HL-60 (cell line): ENCODE data around the gene GRIA1.

Experiments
- DNase-seq, 2 experiments: peaks; one replicate each; pipeline ENCODE4 v3.0.0-alpha.2; 2010 to 2020; ENCODE audit warnings: low read depth in 1 of 2, low spot score in 1 of 2
- H3K27ac ChIP-seq: fragments of 250-450 bp; sonication (Bioruptor Pico); replicated peaks from 2 replicates; pipeline ENCODE4 v1.5.1; 2020; ENCODE audit warnings: mild to moderate bottlenecking, moderate library complexity
- H3K27me3 ChIP-seq: fragments of 250-450 bp; sonication (Bioruptor Pico); 2 replicates; pipeline ENCODE4 v1.5.1; 2021; ENCODE audit warnings: mild to moderate bottlenecking, moderate library complexity; ENCODE audit not compliant: insufficient read depth, poor library complexity, severe bottlenecking
- H3K4me3 ChIP-seq: replicated peaks from 2 replicates; pipeline ENCODE4 v1.5.1; 2011; ENCODE audit warnings: mild to moderate bottlenecking, control low read depth, low read length; ENCODE audit not compliant: insufficient read depth
- GABPA ChIP-seq: IDR thresholded peaks from 2 replicates; pipeline ENCODE4 v1.6.1; 2012; ENCODE audit warnings: low read depth
- POLR2AphosphoS5 ChIP-seq: IDR thresholded peaks from 2 replicates; pipeline ENCODE4 v1.6.1; 2012; ENCODE audit warnings: low read depth
- SPI1 ChIP-seq: IDR thresholded peaks from 2 replicates; pipeline ENCODE4 v1.6.1; 2012; ENCODE audit warnings: low read depth, mild to moderate bottlenecking, borderline replicate concordance
- TF ChIP-seq, protein P1 (sequence below): IDR thresholded peaks from 2 replicates; pipeline ENCODE4 v1.6.1; 2012; ENCODE audit warnings: low read depth; ENCODE audit not compliant: insufficient replicate concordance
- TF ChIP-seq, protein P2 (sequence below): IDR thresholded peaks from one replicate; pipeline ENCODE4 v1.5.1; 2011; ENCODE audit warnings: low read length, control low read depth, inconsistent platforms; ENCODE audit not compliant: insufficient read depth

The GRIA1 gene

DNA sequence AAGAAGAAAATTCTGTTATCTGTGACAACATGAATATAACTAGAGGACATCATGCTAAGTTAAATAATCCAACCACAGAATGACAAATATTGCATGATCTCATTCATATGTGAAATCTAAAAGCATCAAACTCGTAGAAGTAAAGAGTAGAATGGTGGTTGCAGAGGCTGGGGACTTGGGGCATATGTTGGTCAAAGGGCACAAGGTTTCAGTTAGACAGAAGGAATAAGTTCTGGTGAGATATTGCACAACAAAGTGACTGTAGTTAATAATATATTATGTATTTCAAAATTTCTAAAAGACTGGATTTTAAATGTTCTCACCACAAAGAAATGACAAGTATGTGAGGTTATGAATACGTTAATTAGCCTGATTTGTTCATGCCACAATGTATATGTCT, 24.8 kb downstream of the GRIA1 start:
- TF ChIP-seq POLR2AphosphoS5 (no peak), SPI1 (no peak), GABPA (no peak)
- TF ChIP-seq, protein P1, sequence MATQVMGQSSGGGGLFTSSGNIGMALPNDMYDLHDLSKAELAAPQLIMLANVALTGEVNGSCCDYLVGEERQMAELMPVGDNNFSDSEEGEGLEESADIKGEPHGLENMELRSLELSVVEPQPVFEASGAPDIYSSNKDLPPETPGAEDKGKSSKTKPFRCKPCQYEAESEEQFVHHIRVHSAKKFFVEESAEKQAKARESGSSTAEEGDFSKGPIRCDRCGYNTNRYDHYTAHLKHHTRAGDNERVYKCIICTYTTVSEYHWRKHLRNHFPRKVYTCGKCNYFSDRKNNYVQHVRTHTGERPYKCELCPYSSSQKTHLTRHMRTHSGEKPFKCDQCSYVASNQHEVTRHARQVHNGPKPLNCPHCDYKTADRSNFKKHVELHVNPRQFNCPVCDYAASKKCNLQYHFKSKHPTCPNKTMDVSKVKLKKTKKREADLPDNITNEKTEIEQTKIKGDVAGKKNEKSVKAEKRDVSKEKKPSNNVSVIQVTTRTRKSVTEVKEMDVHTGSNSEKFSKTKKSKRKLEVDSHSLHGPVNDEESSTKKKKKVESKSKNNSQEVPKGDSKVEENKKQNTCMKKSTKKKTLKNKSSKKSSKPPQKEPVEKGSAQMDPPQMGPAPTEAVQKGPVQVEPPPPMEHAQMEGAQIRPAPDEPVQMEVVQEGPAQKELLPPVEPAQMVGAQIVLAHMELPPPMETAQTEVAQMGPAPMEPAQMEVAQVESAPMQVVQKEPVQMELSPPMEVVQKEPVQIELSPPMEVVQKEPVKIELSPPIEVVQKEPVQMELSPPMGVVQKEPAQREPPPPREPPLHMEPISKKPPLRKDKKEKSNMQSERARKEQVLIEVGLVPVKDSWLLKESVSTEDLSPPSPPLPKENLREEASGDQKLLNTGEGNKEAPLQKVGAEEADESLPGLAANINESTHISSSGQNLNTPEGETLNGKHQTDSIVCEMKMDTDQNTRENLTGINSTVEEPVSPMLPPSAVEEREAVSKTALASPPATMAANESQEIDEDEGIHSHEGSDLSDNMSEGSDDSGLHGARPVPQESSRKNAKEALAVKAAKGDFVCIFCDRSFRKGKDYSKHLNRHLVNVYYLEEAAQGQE: no peak
- Histone ChIP-seq H3K27ac (no peak overlapping the region), H3K27me3 (no peaks in the 10 kb centered on the region), H3K4me3 (no peak overlapping the region)
- no peak for DNase-seq

DNA sequence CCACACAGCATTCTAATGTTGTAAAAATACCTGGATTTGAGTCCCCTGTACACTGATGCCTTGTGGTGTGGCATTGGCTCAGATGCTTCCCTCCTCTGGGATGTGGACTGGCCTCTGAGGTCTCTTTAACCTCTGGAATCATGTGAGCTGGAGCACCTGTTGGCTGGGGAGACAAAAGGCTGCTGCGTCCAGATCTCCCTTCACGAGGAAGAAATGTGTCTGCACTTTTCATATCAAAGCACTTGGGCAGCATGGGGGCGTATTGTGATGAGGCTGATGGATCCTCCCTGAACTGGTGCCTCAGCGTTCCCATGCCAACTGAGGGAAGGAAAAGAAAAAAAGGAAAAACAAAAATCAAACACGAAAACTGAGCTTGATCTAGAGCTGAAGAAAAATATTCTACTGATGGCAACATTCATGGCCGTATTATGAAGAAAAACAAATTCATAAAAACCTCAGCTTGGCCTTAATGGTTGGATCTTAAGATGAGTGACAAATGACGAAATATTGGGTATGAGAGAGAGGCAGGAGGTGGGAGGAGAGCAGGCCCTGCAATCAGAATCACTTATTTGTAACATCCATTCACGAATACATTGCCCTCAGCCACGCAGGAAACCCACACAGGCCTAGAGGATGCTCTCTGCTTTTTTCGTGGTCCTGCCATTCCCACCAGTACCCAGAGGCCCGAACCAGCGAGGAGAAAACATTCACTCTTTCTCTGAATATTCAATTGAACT, 26.2 kb downstream of the GRIA1 start:
- H3K27ac ChIP-seq: no peak overlapping the region
- no peak for DNase-seq
- H3K27me3 ChIP-seq: no peaks in the 10 kb centered on the region
- H3K4me3 ChIP-seq: no peak overlapping the region
- TF ChIP-seq, protein P2, sequence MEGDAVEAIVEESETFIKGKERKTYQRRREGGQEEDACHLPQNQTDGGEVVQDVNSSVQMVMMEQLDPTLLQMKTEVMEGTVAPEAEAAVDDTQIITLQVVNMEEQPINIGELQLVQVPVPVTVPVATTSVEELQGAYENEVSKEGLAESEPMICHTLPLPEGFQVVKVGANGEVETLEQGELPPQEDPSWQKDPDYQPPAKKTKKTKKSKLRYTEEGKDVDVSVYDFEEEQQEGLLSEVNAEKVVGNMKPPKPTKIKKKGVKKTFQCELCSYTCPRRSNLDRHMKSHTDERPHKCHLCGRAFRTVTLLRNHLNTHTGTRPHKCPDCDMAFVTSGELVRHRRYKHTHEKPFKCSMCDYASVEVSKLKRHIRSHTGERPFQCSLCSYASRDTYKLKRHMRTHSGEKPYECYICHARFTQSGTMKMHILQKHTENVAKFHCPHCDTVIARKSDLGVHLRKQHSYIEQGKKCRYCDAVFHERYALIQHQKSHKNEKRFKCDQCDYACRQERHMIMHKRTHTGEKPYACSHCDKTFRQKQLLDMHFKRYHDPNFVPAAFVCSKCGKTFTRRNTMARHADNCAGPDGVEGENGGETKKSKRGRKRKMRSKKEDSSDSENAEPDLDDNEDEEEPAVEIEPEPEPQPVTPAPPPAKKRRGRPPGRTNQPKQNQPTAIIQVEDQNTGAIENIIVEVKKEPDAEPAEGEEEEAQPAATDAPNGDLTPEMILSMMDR: no peak
- TF ChIP-seq, protein P1: no peak
- TF ChIP-seq POLR2AphosphoS5: no peak
- no peak for TF ChIP-seq GABPA
- no peak for TF ChIP-seq SPI1

DNA sequence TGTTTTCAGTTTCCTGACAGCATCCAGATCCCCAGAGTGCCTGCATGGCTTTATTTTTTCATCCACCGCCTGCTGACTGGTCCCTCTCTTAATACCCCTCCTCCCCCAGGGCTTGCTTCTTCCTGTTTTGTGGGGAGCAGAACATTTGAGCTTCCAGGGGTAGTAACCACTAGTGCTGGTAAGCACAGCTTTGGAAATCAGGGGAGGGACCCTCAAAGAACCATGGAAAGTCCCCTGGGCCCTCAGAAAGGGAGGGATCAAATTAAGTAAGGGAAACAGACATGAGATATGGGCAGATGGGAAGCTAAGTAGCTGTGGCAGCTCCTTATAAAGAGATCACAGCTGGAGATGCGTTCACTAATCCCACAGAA, 26.8 kb downstream of the GRIA1 start:
- TF ChIP-seq, protein P1: no peak
- TF ChIP-seq GABPA (no peak), POLR2AphosphoS5 (no peak)

DNA sequence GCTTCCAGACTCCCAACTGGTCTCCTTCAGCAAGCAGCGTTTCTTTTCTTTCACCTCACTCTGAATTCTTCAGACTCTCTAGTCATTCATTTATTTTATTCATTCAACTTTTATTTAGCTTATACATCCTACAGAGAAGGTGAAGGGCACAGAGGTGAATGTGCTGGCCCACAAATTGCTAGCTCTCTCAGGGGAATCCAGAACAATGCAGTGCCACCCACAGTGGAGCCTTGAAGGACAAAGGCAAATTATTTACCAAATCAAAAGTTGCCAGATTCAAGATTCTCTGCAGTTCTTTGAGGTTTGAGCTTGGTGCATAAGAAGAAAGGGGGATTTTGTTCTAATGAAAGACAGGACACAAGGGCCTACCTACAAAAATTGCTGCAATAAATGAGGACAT, 29.7 kb downstream of the GRIA1 start:
- no peak overlapping the region for H3K27ac ChIP-seq
- DNase-seq: no peak
- no peak overlapping the region for H3K4me3 ChIP-seq
- H3K27me3 ChIP-seq: no peaks in the 10 kb centered on the region
- TF ChIP-seq SPI1 (no peak), GABPA (no peak)
- TF ChIP-seq, protein P2: no peak

More for the DNA sequence above, 26.8 kb downstream of the GRIA1 start:
- H3K27me3 ChIP-seq: no peaks in the 10 kb centered on the region
- H3K27ac ChIP-seq: no peak overlapping the region
- no peak for DNase-seq
- H3K4me3 ChIP-seq: no peak overlapping the region
